ENCODE data around the gene POLA1.
A peak's percentile ranks its signal among the peaks of the same experiment; 100 is the strongest.
"Not testable (repeated sequence)": the region's sequence is repeated elsewhere in the genome, so short reads cannot be mapped to it uniquely, and the experiment has no call there.

POLA1 gene

GRCh38 chrX:24863779-24864178, 170.1 kb downstream of the POLA1 start:
- DNase-seq (ENCODE audit: low read depth); H3K4me3 ChIP-seq (ENCODE audit: low read depth, low read length): not testable (repeated sequence)

DNA sequence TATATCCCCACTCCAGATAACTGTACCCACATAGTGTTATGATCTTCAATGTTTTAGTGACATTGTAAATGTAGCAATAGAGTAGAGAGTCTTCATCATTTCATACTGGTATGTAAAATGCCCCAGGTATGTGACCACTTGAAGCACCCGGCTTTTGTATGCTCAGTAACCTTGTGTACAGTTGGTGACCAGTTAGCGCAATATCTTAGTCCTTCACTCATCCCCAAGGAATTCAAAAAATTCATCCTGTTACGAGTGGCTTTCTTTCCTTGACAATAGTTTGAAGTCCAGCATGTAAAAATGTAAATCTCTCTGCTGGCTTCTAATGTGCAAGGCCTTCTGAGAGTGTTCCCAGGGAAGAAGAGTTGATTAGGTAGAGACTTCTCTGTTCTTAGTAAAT, 176.4 kb downstream of the POLA1 start:
- DNase-seq (ENCODE audit: low read depth): no peak
- H3K4me3 ChIP-seq (ENCODE audit: low read depth, low read length): no peak overlapping the region

GRCh38 chrX:24874604-24875247, 181.0 kb downstream of the POLA1 start:
- DNase-seq (ENCODE audit: low read depth): no peak
- H3K4me3 ChIP-seq (ENCODE audit: low read depth, low read length): no peak overlapping the region

DNA sequence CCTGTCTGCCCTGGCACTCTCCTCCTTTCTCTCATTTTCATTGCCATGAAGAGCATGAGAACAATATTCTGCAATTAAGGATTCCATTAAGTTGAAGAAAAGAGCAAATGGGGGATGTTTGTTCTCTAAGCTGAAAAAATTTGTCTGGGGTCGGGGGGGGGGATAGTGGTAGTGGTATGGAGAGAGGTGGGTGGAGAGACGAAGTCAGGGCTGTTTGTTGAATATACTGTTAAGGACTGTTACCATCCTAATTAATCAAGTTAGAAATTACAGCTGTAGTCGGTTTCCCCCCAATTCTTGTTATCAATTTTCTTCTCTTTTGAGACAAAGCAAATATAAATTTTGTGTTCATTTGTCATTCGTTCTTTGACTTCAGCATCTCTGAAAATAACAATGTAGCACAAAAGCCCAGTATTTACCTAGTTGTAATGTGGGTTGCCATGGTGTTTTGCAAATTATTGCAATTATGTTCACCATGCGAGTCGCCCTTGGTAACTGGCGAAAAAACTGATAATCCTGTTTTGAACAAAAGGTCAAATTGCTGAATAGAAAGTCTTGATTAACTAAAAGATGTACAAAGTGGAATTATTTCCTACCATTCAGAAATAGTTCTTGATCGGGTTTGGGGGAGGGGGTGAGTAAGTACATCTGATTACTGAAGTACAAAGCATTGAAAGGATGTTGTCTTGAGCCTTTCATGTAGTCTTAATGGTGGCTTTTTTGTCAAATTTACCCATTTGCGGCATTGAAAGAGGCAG, 183.0 kb downstream of the POLA1 start:
- no peak for DNase-seq (ENCODE audit: low read depth)
- no peak overlapping the region for H3K4me3 ChIP-seq (ENCODE audit: low read depth, low read length)

DNA sequence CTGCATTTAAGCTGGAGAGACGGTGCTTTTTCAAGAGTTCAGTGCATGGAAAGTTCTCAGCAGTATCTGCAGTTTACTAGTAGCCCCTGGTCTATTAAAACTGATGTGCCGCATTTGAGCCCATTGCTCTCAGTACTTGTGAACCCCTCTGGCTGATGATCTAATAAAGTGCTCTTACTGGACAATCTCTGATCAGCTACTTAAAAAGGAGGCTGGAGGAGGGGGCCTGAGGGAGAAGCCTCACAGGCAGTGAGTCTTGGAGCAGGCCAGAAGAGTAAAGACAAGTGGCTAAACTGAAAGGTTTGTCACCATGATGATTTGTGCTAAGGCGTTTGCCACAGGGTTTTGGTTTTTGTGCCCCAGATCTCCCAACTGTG, 183.6 kb downstream of the POLA1 start:
- DNase-seq (ENCODE audit: low read depth): no peak
- H3K4me3 ChIP-seq (ENCODE audit: low read depth, low read length): no peak overlapping the region

DNA sequence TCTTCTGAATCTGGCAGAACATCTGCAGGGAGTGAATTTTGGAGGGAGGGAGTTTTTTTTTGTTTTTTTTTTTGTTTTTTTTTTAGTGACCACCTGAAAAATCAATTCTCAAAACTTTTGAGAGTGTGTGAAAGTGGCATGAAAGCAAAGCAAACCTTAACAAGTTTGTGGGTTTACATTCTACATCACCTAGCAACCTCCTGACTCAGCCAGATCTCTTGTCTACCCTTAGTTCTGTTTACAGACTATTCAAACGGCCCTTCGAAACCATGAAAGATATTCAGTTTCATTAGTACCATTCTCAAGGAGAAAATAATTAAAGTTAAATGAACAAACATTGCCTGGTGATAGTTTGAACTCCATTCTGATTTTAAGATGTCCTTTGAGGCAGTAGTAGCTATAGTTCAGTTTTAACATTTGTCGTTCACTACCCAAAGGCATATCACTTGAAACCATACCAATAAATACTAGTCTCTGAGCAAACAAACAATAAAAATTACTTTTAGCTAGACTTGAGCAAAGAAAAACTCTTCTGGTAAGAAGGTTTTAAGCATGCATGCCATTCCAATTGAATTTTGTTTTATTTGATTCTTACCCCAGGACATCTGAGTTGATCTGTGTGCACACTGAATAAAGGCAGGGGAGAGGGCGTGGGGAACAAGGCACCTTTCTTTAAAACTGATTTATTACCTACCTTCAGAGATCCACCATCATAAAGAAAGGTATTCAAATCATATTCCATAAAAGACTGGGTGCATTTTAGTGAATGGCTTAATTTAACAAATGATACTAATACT, 184.3 kb downstream of the POLA1 start:
- H3K4me3 ChIP-seq (ENCODE audit: low read depth, low read length): no peak overlapping the region
- no peak for DNase-seq (ENCODE audit: low read depth)

DNA sequence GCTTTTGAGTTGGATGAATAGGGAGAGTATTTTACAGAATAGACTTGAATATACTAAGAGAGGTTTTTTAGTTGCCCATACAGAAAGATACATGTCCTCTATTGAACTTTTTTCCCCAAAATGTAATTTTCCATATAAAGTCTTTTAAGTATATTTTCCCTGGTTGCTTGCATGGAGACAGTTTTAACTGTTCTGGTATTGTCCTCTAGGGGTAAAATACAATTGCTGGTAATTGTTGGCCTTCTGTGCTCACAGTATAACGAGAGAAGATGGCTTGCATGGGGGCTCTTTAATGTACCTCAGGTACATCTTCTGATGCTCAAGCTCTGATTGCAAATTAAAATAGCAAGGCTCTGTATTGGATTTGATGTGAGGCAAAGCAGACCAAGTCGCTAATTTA, 186.0 kb downstream of the POLA1 start:
- no peak for DNase-seq (ENCODE audit: low read depth)
- H3K4me3 ChIP-seq (ENCODE audit: low read depth, low read length): no peak overlapping the region

GRCh38 chrX:24886916-24887315, 193.2 kb downstream of the POLA1 start:
- DNase-seq (ENCODE audit: low read depth): no peak
- H3K4me3 ChIP-seq (ENCODE audit: low read depth, low read length): no peak overlapping the region

DNA sequence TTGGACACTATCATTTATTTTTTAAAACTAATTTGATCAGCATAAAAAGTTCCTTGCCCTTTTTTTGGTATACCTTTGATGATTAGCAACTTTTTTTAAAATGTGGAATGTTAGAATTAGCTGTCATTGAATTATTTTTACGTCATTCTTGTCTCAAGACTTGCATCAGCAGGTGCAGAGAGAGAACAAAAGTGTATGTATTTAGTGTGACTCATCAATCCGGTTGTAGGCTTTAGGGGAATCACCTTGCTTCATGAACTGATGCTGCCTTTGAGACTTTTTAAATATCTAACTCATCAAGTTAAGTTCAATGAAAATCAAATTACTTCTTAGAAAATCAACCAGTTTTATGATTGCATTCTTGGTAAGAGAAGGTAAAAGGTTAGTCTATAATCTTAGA, 197.0 kb downstream of the POLA1 start:
- H3K4me3 ChIP-seq (ENCODE audit: low read depth, low read length): no peak overlapping the region
- DNase-seq (ENCODE audit: low read depth): no peak

- DNase-seq (ENCODE audit: low read depth): no peak
Observed at GRCh38 chrX:24899391-24899790, 205.7 kb downstream of the POLA1 start.

DNA sequence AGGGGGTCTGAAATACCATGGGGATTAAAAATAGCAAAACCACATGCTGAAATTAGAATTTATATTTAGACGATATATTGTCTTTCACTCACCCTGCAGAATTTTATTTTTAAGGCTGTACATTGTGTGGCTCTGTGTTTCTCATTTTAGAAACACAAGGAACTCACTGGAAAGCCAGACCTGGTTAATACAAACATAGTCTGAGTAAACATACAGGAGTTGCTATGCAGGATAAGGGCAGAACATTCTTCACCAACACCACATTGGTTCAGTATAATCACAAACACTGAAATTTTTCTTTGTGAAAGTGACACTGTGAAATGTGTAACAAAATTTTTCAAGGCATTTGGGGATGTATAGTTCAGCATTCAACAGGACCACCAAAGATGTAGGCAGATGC, 206.5 kb downstream of the POLA1 start:
- no peak for DNase-seq (ENCODE audit: low read depth)
- no peak overlapping the region for H3K4me3 ChIP-seq (ENCODE audit: low read depth, low read length)

More at GRCh38 chrX:24899391-24899790, 205.7 kb downstream of the POLA1 start:
- H3K4me3 ChIP-seq (ENCODE audit: low read depth, low read length): no peak overlapping the region

- DNase-seq (ENCODE audit: low read depth): peak; percentile 26
- H3K4me3 ChIP-seq (ENCODE audit: low read depth, low read length): no peak overlapping the region
Observed at GRCh38 chrX:24902806-24903205, 209.1 kb downstream of the POLA1 start.

GRCh38 chrX:24918715-24919114, 225.0 kb downstream of the POLA1 start:
- no peak for DNase-seq (ENCODE audit: low read depth)
- no peak overlapping the region for H3K4me3 ChIP-seq (ENCODE audit: low read depth, low read length)

- no peak for DNase-seq (ENCODE audit: low read depth)
- H3K4me3 ChIP-seq (ENCODE audit: low read depth, low read length): no peak overlapping the region
Observed at GRCh38 chrX:24920769-24921168, 227.1 kb downstream of the POLA1 start.

DNA sequence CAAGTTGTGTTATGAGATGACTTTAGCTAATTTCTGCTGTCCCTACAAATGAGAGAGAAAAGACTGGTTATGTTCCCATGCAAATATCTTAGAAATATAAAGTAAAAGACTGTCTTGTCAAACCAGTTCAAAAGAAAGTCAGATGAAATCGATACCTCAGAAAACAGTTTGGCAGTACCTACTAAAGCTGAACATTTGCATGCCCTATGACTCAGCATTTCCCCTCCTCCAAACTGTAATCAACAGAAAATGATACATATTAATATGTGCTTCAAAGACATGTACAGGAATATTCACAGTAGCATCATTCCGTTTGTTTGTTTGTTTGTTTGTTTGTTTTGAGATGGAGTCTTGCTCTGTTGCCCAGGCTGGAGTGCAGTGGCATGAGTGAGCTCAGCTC, 231.7 kb downstream of the POLA1 start:
- no peak for DNase-seq (ENCODE audit: low read depth)
- H3K4me3 ChIP-seq (ENCODE audit: low read depth, low read length): no peak overlapping the region

DNA sequence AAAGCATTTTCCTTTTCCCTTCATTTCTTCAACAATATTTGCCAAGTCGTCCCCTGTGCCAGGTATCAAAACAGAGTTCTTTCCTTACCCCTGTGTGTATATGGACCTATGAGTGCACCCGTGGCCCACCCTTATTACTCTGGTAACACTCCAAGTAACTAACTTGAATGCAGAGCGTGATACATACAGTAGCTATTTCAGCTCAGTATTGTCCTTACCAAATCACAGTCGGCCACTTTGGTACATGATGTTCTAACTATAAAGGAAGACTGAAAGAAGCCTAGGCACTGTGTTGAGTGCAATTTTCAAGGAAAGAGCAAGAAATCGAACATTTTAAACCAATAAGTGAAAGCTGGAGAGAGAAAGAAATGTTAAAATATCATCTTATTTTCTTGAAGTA, 233.7 kb downstream of the POLA1 start:
- no peak for DNase-seq (ENCODE audit: low read depth)
- H3K4me3 ChIP-seq (ENCODE audit: low read depth, low read length): no peak overlapping the region

- no peak for DNase-seq (ENCODE audit: low read depth)
- H3K4me3 ChIP-seq (ENCODE audit: low read depth, low read length): no peak overlapping the region
Observed at GRCh38 chrX:24928114-24928513, 234.4 kb downstream of the POLA1 start.

- H3K4me3 ChIP-seq (ENCODE audit: low read depth, low read length): no peak overlapping the region
- DNase-seq (ENCODE audit: low read depth): no peak
Observed at GRCh38 chrX:24934279-24934678, 240.6 kb downstream of the POLA1 start.

- H3K4me3 ChIP-seq (ENCODE audit: low read depth, low read length): no peak overlapping the region
Observed at GRCh38 chrX:24945009-24945408, 251.3 kb downstream of the POLA1 start.

GRCh38 chrX:24946369-24946768, 252.7 kb downstream of the POLA1 start:
- H3K4me3 ChIP-seq (ENCODE audit: low read depth, low read length): no peak overlapping the region
- no peak for DNase-seq (ENCODE audit: low read depth)

More at GRCh38 chrX:24945009-24945408, 251.3 kb downstream of the POLA1 start:
- no peak for DNase-seq (ENCODE audit: low read depth)

All from skeletal muscle cell (primary cell).